ENCODE results near the gene PRKCSH. TPM values are rescaled to one million over a fixed set of nuclear protein-coding genes. Genes with fewer than 3 reads are reported as not detected.
A peak's percentile ranks its signal among the peaks of the same experiment; 100 is the strongest.
"Not testable (repeated sequence)": the region's sequence is repeated elsewhere in the genome, so short reads cannot be mapped to it uniquely, and the experiment has no call there.

Gene PRKCSH
- polyA plus RNA-seq, 1 donor: 321 TPM

DNA sequence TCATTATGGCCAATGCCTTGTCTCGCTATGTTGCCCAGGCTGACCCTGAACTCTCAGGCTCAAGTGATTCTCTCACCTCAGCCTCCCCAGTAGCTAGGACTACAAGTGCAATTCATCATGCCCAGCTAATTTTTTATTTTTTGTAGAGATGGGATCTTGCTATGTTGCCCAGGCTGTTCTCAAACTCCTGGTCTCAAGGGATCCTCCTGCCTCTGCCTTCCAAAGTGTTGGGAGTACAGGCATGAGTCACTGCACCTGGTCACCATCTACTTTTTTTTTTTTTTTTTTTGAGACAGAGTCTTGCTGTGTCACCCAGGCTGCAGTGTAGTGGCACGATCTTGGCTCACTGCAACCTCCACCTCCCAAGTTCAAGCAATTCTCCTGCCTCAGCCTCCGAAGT lies 39.9 kb downstream of the PRKCSH start:
- DNase-seq: not testable (repeated sequence)

GRCh38 chr19:11475861-11476260 lies 40.4 kb downstream of the PRKCSH start:
- no peak for DNase-seq

DNA sequence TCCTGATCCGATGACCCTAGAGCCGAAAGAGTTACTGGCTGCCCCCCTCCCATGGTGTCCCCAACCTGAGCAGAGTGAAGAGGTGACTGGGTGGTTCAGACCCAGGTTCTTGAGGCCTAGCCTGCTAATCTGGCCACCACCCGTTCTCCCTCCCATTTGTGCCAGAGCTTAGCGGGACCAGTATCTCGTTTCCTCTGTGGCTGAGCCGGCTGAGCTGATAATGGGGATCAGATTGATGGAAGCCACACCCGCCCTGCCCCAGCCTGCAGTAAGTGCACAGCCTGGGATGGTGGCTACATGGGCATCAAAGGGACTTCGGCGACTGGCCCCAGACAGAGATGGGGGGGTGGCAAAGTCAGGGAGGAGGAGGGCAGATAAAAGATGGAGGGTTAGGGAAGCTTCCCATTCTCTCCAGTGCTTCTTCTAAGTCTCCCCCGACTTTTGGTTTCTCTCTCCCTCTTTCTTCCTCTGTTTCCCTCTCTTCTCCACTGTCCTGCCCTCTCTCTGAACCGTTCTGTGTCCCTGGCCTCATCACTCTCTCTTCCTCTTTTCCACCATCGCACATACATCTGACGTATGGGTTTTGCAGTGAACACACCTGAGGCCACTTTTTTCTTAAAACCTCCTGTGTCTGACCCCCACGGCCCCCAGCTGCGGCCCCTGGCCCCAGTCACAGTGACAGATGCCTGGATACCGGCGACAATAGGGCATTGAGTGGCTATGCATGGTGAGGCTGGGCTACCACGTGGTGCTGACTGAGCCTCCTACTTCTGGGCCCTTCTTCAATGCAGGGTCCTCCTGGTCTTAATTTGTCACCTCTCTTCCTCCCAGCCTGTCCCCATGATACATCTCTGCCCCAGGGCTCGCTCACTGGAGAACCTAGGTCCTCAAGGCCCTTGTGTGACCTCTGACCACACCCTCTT lies 43.0 kb downstream of the PRKCSH start:
- DNase-seq: no peak

GRCh38 chr19:11479090-11479897 lies 43.9 kb downstream of the PRKCSH start:
- no peak for DNase-seq

- no peak for DNase-seq
These were observed 44.7 kb downstream of the PRKCSH start for GRCh38 chr19:11479898-11480714.

DNA sequence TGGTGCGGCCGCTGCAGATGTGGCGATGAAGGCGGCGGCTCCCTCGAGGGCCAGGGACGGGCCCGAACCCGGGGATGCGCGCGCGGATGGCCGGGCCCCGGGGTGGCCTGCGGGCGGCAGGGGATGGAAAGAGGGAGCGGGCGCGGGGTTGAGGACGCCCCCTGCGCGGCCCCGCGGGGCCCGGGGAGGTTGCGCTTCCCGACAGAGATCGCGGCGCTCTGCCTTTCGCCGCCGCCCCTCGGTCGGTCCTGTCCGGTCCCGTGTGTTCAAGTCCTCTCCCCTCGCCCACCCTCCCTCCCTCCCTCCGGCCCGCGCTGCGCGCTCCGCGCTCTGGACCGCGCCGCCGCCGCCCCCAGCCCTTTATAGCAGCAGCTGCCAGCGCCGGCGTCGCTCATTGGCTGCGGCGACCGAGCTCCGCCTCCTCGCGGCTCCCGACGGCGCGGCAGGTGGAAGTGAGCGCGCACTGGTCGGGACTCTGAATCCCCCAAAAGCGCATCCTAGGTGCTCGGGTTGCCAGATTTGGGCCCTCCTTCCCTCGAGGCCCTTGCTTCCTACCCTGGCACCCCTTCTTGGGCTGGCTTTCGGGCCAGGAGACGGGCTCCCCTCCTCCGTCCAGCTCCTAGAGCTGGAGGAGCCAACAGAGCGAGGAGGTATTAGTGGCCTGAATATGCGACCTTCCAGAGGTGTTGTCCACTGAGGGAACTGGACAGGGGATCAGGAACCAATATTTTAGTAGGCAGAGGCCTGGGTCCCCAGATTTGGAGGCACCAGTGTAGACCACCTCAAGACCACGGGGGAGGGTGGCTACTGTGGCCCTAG lies 45.5 kb downstream of the PRKCSH start, which contains the start of gene ELAVL3:
Gene ELAVL3, minus strand, starts transcription at position 332 of the 819 bp plus-strand sequence. CDS start 438 bp downstream, outside the sequence.
- no peak for DNase-seq

DNA sequence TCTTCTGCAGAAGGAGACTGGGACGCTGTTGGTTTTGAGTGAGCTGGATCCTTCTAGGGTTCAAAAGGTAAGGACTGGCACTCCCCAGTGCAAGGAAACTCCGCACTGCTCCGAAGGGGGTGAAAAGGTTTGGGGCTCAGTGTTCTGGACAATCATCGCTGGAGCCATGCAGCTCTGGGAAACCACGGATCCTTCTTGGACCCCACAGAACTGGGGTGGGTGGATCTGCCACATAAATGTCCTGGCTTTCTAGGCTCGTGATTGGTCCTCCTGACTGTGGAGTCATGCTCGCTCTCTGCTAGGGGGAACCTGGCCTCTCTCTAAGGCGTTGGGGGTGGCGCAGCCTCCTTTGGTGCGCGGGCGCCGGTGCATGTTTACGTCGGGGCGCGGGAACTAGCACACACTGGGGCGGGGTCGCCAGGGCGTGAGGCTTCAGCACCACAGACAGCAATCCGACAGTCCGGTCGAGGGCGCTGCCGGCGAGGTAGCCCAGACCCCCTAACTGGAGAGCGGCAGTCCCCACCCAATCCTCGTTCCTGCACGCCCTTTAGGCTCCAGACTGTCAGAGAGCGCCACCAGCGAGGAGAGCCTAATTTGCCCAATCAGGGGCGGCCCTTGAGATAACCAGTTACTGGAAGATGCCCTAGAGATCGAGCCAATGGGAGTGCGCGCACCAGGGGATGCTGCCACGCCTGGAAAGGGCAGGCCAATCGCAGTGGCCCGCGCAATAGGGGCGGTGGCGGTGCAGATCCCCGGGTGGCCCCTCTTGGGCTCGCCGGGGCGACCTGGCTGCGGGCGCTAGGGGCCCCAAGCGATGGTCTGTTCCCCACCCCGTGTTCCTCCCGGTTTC lies 46.3 kb downstream of the PRKCSH start:
- DNase-seq: peak; percentile 41

DNA sequence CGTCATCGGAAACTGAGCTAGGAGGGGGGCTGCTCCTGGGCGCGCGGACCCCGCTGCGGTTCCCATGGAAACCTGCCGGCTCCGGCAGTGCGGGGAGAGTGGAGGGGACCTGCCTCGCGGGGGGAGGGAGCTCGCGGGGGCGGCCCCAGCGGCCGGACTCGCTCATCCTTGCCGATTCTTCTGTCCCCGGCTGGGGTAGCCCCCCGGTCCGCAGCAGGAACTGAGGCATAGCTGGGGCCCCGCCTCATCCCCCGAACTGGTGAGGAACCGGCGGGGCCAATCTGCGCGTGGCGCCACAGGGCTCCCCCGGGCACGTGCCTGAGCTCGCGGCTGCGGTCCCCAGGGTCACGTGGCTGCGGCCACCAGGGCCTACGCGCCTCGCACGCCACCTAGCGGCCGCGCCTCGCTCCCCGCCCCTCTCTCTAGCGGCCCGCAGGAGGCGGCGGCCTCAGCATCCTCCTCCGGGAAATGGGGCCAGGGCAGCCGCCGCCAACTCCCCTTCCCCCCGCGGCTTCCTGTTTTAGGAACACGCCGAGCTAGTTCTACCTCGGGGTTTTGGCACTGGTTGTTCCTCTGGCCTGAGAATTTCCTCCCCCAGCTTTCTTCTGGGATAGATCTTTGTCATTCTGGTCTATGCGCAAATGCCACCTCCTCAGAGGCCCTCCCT lies 47.1 kb downstream of the PRKCSH start:
- DNase-seq: peak; percentile 61

- no peak for DNase-seq
These were observed 48.1 kb downstream of the PRKCSH start for GRCh38 chr19:11483366-11484111.

DNA sequence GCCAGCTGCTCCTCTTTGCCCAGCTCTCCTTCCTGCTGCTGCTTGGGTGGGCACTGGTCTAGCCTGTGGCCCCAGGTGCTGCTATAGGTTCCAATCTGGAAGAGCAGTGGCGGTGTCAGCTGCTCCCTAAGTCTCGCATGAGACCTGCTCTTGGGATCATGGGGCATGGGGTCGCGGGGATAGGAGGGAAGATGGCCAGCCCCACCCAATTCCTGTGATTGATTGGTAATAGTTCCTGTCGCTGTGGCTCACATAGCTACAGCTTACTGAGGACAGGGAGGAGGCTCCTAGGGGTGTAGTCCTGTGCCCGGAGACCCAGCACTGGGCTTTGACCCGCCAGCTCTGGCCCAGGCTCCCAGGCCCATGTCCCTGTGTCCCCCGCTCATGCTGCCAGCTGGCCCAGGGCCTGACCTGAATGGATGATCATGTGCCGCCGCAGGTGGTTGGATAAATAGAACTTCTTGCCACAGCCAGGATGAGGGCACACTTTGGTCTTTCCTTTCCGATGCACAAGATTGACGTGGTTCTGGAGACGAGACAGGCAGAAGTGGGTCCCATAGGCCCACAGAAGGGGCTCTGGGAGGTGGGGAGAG lies 49.9 kb downstream of the PRKCSH start:
- DNase-seq: no peak

- no peak for DNase-seq
These were observed 51.4 kb downstream of the PRKCSH start for GRCh38 chr19:11486661-11487503.

DNA sequence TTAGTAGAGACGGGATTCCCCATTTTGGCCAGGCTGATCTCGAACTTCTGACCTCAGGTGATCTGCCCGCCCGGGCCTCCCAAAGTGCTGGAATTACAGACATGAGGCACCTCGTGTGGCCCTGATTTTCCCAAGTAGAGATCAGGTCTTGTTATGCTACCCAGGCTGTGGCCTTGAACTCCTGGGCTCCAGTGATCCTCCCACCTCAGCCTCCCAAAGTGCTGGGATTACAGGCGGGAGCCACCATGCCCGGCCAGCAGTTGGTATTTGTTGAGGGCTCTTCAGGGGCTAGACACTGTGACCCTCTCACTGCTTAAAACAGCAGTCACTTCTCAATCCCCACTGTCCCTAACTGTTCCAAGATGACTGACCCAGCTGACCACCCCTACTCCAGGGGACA lies 53.9 kb downstream of the PRKCSH start:
- DNase-seq: no peak

DNA sequence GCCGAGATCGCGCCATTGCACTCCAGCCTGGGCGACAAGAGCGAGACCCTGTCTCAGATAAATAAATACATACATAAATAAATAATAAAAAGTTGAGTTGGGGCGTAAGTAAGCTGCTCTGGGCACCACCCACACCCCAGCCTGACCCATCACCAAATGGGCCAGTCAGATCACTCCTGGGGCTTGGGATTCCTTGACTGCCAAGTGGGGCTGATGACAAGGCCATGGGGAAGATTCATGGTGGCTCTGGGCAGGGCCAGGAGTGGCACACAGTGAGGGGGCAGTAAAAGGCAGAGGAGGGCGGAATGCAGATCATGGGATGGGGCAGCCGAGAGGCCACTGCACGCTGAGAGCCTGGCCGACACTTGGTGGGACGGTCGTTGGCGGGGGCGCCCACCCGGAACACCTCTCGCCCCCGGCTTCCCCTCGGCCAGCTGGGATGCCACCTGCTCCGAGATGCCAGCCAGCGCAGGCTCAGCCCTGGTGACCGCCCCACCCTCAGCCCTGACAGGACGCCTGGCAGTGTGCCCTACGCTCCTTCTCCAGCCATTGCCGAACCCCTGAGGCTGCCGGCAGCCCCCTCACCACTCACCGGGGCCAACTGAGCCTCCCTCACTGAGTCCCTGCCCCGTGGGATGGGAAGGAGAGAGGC lies 59.3 kb downstream of the PRKCSH start:
- no peak for DNase-seq

GRCh38 chr19:11495481-11495880 lies 60.0 kb downstream of the PRKCSH start:
- no peak for DNase-seq

GRCh38 chr19:11495885-11496284 lies 60.5 kb downstream of the PRKCSH start:
- DNase-seq: no peak

DNA sequence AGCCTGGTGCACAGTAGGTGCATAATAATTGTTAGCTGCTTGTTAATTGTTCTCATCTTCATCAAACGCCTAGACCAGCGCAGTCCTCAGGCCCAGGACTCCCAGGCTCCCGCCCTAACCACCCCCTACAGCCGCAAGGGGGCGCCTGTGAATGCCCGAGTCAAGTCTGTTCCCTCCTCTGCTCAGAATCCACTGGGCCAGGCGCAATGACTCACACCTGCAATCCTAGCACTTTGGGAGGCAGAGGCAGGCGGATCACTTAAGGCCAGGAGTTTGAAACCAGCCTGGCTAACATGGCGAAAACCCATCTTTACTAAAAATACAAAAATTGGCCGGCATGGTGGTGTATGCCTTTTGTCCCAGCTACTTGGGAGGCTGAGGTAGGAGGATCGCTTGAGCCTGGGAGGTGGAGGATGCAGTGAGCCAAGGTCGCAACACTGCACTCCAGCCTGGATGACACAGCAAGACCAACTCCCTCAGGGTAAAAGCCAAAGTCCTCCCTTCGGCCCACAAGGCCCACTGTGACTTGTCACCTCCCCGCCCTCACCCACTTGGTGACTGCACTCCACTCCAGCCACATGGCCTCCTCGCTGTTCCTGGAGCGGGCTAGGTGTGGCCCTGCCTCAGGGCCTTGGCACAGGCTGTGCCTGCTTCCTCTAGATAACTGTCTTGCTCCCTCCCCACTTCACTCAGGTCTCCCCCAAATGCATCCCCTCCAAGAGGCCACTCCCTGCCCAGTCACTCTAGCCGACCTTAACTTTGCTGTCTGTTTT lies 61.1 kb downstream of the PRKCSH start:
- DNase-seq: peak; percentile 26

All from left kidney (tissue), 2 donors.